HTERT RPE-1 (cell line): ENCODE measurements around the gene PUS7L.
"Not testable (repeated sequence)": the region's sequence is repeated elsewhere in the genome, so short reads cannot be mapped to it uniquely, and the experiment has no call there.

ENCODE experiments used
- in situ Hi-C: fragments of 300-500 bp; cut with MboI; formaldehyde crosslinking; loops from 4 replicates; pipeline ENCODE4 v1.14.3; 2020; ENCODE audit warnings: low sequenced_read_pairs

The PUS7L gene

GRCh38 chr12:43758728-43759563, at the start of gene PUS7L, which contains the start of gene IRAK4:
Gene PUS7L (minus strand): TSS chr12:43758790. CDS start chr12:43755245, 3,545 bp downstream.
Gene IRAK4 (plus strand): TSS chr12:43758951. CDS start chr12:43768112, 9,161 bp downstream.
- in situ Hi-C loops, result no loop called here

GRCh38 chr12:43807386-43807785, 48.8 kb upstream of the PUS7L start:
- in situ Hi-C loops, result no loop called here

- in situ Hi-C loops, result no loop called here
Measured at GRCh38 chr12:43806737-43807072, 48.1 kb upstream of the PUS7L start.

GRCh38 chr12:43805860-43806736, 47.5 kb upstream of the PUS7L start, which contains the start of gene TWF1:
Gene TWF1 (minus strand): TSS chr12:43806317. CDS start chr12:43806245, 72 bp downstream.
- in situ Hi-C loops, result no loop called here

- in situ Hi-C loops, result no loop called here
Measured at GRCh38 chr12:43805149-43805859, 46.7 kb upstream of the PUS7L start.

GRCh38 chr12:43797561-43798217, 39.1 kb upstream of the PUS7L start:
- in situ Hi-C loops, result no loop called here

GRCh38 chr12:43795716-43796280, 37.2 kb upstream of the PUS7L start:
- in situ Hi-C loops, result no loop called here

GRCh38 chr12:43789941-43790340, 31.4 kb upstream of the PUS7L start:
- in situ Hi-C loops, result no loop called here

- in situ Hi-C loops, result no loop called here
Measured at GRCh38 chr12:43786899-43787693, 28.5 kb upstream of the PUS7L start.

- in situ Hi-C loops, result no loop called here
Measured at GRCh38 chr12:43776498-43776897, 17.9 kb upstream of the PUS7L start.

GRCh38 chr12:43766291-43766690, 7.7 kb upstream of the PUS7L start:
- in situ Hi-C loops, result no loop called here

GRCh38 chr12:43764528-43764927, 5.9 kb upstream of the PUS7L start:
- in situ Hi-C loops, result no loop called here

- in situ Hi-C loops, result no loop called here
Measured at GRCh38 chr12:43763769-43764168, 5.2 kb upstream of the PUS7L start.

- in situ Hi-C loops, result no loop called here
Measured at GRCh38 chr12:43762596-43762995, 4.0 kb upstream of the PUS7L start.

- in situ Hi-C loops, result no loop called here
Measured at GRCh38 chr12:43761500-43761899, 2.9 kb upstream of the PUS7L start.

- in situ Hi-C loops, result no loop called here
Measured at GRCh38 chr12:43760396-43760795, 1.8 kb upstream of the PUS7L start.

GRCh38 chr12:43758247-43758727, 303 bp downstream of the PUS7L start:
- in situ Hi-C loops, result no loop called here

GRCh38 chr12:43754015-43754414, 4.6 kb downstream of the PUS7L start:
- in situ Hi-C loops, result no loop called here

GRCh38 chr12:43751360-43751759, 7.2 kb downstream of the PUS7L start:
- in situ Hi-C loops, result not testable (repeated sequence)
